ENCODE results near the gene ADPRS.

Gene ADPRS

GRCh38 chr1:36101546-36101945, 12.9 kb downstream of the ADPRS start:
- DNase-seq (no peak), ATAC-seq (ENCODE audit: insufficient read depth, low read depth) (no peak)
- Histone ChIP-seq H3K4me3 (ENCODE audit: low read depth in 1 of 2, low read length in 2 of 2) (no peak overlapping the region), H3K36me3 (ENCODE audit: insufficient read depth, low read length) (no peaks in the 10 kb centered on the region), H3K4me1 (ENCODE audit: insufficient read depth, low read length) (peaks cover 5% of the 10 kb centered on the region; the same call in 1 of the 2 replicates), H3K27me3 (ENCODE audit: insufficient read depth, low read length, poor library complexity) (no peaks in the 10 kb centered on the region), H3K9me3 (ENCODE audit: insufficient read depth, low read length, severe bottlenecking) (no peaks in the 10 kb centered on the region), H2AFZ (ENCODE audit: low read depth, low read length) (no peak overlapping the region), H3K9ac (ENCODE audit: low read depth, low read length) (no peak overlapping the region), H3K4me2 (ENCODE audit: insufficient read depth, low read length) (no peak overlapping the region), H3K27ac (ENCODE audit: low read length) (no peak overlapping the region), H4K20me1 (ENCODE audit: insufficient read depth, low read length) (0 out of 2 replicates have a peak, but pooled peaks cover 2% of the 10 kb centered on the region), H3K79me2 (ENCODE audit: insufficient read depth, low read length) (no peaks in the 10 kb centered on the region)
- TF ChIP-seq EZH2 (IDR thresholded peaks at IDR 0.05; ENCODE audit: borderline replicate concordance, low read depth, low read length, severe bottlenecking), result no peak
- no peak for TF ChIP-seq CTCF (IDR thresholded peaks at IDR 0.05; ENCODE audit: borderline replicate concordance, extremely low read depth, low read length, poor library complexity, severe bottlenecking)

- no peak overlapping the region for H3K9ac ChIP-seq (ENCODE audit: low read depth, low read length)
- no peak overlapping the region for H3K4me2 ChIP-seq (ENCODE audit: insufficient read depth, low read length)
- no peak for ATAC-seq (ENCODE audit: insufficient read depth, low read depth)
Observed at GRCh38 chr1:36106269-36106668, 17.6 kb downstream of the ADPRS start.

GRCh38 chr1:36107394-36107793, 18.7 kb downstream of the ADPRS start:
- H3K36me3 ChIP-seq (ENCODE audit: insufficient read depth, low read length), result no peaks in the 10 kb centered on the region
- no peak overlapping the region for H3K4me3 ChIP-seq (ENCODE audit: low read depth in 1 of 2, low read length in 2 of 2)
- H3K27me3 ChIP-seq (ENCODE audit: insufficient read depth, low read length, poor library complexity), result no peaks in the 10 kb centered on the region
- H3K9ac ChIP-seq (ENCODE audit: low read depth, low read length), result no peak overlapping the region
- no peaks in the 10 kb centered on the region for H3K4me1 ChIP-seq (ENCODE audit: insufficient read depth, low read length)
- TF ChIP-seq CTCF (IDR thresholded peaks at IDR 0.05; ENCODE audit: borderline replicate concordance, extremely low read depth, low read length, poor library complexity, severe bottlenecking) (no peak), EZH2 (IDR thresholded peaks at IDR 0.05; ENCODE audit: borderline replicate concordance, low read depth, low read length, severe bottlenecking) (no peak)
- H3K27ac ChIP-seq (ENCODE audit: low read length), result no peak overlapping the region
- ATAC-seq (ENCODE audit: insufficient read depth, low read depth) (no peak), DNase-seq (no peak)
- H4K20me1 ChIP-seq (ENCODE audit: insufficient read depth, low read length), result no peaks in the 10 kb centered on the region
- H3K4me2 ChIP-seq (ENCODE audit: insufficient read depth, low read length), result no peak overlapping the region
- H3K9me3 ChIP-seq (ENCODE audit: insufficient read depth, low read length, severe bottlenecking), result no peaks in the 10 kb centered on the region
- H2AFZ ChIP-seq (ENCODE audit: low read depth, low read length), result no peak overlapping the region
- no peaks in the 10 kb centered on the region for H3K79me2 ChIP-seq (ENCODE audit: insufficient read depth, low read length)

More at GRCh38 chr1:36106269-36106668, 17.6 kb downstream of the ADPRS start:
- Histone ChIP-seq H3K27me3 (ENCODE audit: insufficient read depth, low read length, poor library complexity) (no peaks in the 10 kb centered on the region), H2AFZ (ENCODE audit: low read depth, low read length) (no peak overlapping the region), H3K27ac (ENCODE audit: low read length) (no peak overlapping the region), H3K9me3 (ENCODE audit: insufficient read depth, low read length, severe bottlenecking) (no peaks in the 10 kb centered on the region), H4K20me1 (ENCODE audit: insufficient read depth, low read length) (no peaks in the 10 kb centered on the region), H3K4me1 (ENCODE audit: insufficient read depth, low read length) (no peaks in the 10 kb centered on the region), H3K4me3 (ENCODE audit: low read depth in 1 of 2, low read length in 2 of 2) (no peak overlapping the region), H3K79me2 (ENCODE audit: insufficient read depth, low read length) (no peaks in the 10 kb centered on the region), H3K36me3 (ENCODE audit: insufficient read depth, low read length) (no peaks in the 10 kb centered on the region)
- no peak for DNase-seq
- TF ChIP-seq EZH2 (IDR thresholded peaks at IDR 0.05; ENCODE audit: borderline replicate concordance, low read depth, low read length, severe bottlenecking), result no peak
- no peak for TF ChIP-seq CTCF (IDR thresholded peaks at IDR 0.05; ENCODE audit: borderline replicate concordance, extremely low read depth, low read length, poor library complexity, severe bottlenecking)

- H4K20me1 ChIP-seq (ENCODE audit: insufficient read depth, low read length), result no peaks in the 10 kb centered on the region
- no peak overlapping the region for H3K4me2 ChIP-seq (ENCODE audit: insufficient read depth, low read length)
- no peaks in the 10 kb centered on the region for H3K4me1 ChIP-seq (ENCODE audit: insufficient read depth, low read length)
- H2AFZ ChIP-seq (ENCODE audit: low read depth, low read length), result no peak overlapping the region
- H3K27ac ChIP-seq (ENCODE audit: low read length), result no peak overlapping the region
- no peaks in the 10 kb centered on the region for H3K79me2 ChIP-seq (ENCODE audit: insufficient read depth, low read length)
- H3K4me3 ChIP-seq (ENCODE audit: low read depth in 1 of 2, low read length in 2 of 2), result no peak overlapping the region
- H3K36me3 ChIP-seq (ENCODE audit: insufficient read depth, low read length), result no peaks in the 10 kb centered on the region
- DNase-seq (no peak), ATAC-seq (ENCODE audit: insufficient read depth, low read depth) (no peak)
- H3K9ac ChIP-seq (ENCODE audit: low read depth, low read length), result no peak overlapping the region
- H3K9me3 ChIP-seq (ENCODE audit: insufficient read depth, low read length, severe bottlenecking), result no peaks in the 10 kb centered on the region
- no peaks in the 10 kb centered on the region for H3K27me3 ChIP-seq (ENCODE audit: insufficient read depth, low read length, poor library complexity)
- no peak for TF ChIP-seq EZH2 (IDR thresholded peaks at IDR 0.05; ENCODE audit: borderline replicate concordance, low read depth, low read length, severe bottlenecking)
- no peak for TF ChIP-seq CTCF (IDR thresholded peaks at IDR 0.05; ENCODE audit: borderline replicate concordance, extremely low read depth, low read length, poor library complexity, severe bottlenecking)
Observed at GRCh38 chr1:36108314-36108713, 19.6 kb downstream of the ADPRS start.

All from DND-41 (cell line).